Activated gamma-delta T cell treated with anti-CD3 and anti-CD28 coated beads, Interleukin-2, amount 50 U/mL, for 16 hours (primary cell): ENCODE measurements around the gene HPSE2.

Source experiments
- DNase-seq: peaks from one replicate; pipeline ENCODE4 v3.0.0-alpha.2; 2020; ENCODE audit warnings: low read depth

The HPSE2 gene

DNA sequence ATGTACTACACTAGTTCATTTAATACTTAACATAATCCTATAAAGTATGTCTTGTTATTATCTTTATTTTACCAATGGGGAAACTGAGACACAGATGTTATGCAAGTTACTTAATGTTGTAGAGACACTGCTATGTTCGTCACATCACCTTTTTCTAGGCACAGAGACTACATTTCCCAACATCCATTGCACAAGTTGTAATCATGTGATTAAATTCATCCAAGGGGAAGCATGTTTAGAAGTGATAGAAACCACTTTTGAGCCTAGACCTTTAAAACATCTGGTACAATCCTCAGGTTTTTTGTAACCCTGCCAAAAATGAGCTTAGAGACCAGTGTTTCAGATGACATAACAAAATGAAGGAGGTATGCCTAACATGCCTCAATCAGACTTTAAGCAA lies 402.1 kb downstream of the HPSE2 start:
- no peak for DNase-seq

DNA sequence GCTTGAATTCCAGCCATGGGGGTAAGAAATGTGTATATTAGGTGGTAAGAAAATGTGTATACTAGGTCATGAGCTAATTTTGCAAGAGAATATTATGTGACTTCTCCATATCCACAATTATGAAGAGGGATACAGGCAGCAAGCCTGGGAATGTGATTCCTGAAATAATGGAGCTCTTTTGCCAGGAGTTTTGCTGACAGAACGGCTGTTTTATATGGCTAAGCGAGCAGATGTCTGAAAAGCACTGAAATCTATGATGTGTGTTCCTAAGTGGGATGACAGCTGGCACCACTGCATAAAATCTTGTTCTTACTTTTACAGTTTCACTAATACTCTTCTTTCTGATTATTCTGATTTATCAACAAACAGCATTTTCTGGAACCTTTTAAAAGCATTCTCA lies 402.9 kb downstream of the HPSE2 start:
- no peak for DNase-seq

DNA sequence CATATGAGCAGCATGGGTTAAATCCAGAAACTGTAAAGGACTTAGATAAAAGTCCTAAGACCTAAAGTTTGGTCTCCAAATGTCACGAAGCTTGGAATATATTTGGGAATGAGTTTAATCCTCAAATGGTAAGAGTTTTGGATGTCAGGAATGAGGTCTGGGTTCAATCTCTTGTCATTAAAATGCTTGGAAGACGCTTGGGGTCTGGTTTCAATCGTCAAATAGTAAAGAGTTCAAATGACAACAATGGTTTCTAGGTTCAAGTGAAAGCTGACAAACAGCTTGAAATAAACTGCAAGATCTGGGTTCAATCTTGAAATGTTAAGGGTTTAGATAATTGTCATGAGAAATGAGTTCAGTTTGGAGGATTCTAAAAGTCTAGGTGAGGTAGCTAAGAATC lies 403.5 kb downstream of the HPSE2 start:
- DNase-seq, result no peak

DNA sequence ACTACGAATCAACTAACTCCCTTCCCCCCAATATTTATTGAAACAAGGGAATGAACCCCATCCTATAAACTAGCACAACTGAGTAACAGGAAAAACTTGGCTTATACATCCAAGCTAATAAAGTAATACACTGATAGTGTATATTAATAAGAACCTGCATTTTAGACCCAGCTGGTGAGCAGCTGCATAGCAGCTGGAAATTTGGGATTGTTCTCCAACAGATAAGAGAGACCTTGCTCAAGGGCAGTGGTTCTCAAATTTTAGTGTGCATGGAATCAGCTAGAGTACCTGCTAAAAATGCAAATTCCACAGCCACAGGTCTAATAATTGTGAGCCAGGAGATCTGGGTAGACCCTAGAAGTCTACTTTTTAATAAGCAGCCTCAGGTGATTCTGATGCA lies 404.3 kb downstream of the HPSE2 start:
- no peak for DNase-seq

- DNase-seq, result no peak
These were observed 409.9 kb downstream of the HPSE2 start for GRCh38 chr10:98825741-98826140.

GRCh38 chr10:98817396-98817795 lies 418.3 kb downstream of the HPSE2 start:
- DNase-seq, result no peak

- no peak for DNase-seq
These were observed 420.4 kb downstream of the HPSE2 start for GRCh38 chr10:98815039-98815885.

DNA sequence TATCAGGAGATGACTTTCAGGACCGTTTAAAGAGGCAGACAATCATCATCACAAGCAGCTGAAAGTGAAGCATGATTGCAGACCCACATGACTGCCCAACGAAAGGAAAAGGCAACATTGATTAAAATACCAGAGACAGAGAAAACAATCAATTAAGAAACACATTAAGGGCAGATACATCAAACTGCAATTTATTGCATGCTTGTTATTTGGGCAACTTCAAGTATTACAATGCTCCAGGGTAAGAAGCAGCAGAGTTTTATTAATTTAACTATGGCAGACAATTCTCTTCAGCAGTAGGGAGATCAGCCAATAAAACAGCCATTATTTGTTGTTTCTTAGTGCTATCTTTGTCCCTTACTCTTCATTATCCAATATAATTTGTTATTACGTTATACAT lies 421.2 kb downstream of the HPSE2 start:
- DNase-seq, result no peak

DNA sequence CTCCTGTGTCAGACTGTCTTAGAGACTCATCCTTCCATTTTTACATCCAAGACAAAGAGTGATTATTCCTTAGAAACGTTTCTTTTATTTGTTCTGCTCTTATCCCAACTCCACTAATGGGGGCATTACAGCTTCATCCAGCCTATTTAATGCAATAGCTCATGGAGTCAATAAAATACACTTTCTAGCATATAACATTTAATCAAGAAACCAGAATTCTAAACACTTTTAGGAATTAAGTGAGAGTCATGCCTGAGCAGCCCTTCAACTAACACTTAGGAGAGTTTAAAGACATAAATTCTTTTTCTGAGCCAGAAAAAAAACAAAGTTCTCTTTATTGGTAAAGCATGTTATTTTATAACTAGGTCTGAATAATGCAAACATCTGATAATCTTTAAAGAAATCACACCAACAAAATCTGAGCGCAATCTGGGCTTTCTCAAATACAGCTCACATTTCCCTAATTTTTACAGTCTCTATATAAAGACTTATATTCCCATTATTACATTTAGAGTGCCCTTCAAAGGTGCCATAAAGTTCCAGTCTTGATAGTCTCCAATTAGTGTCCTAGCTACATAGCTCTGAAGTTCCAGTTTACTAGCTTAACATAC lies 427.3 kb downstream of the HPSE2 start:
- DNase-seq, result no peak

GRCh38 chr10:98800263-98800662 lies 435.4 kb downstream of the HPSE2 start:
- DNase-seq, result no peak

- no peak for DNase-seq
These were observed 440.2 kb downstream of the HPSE2 start for GRCh38 chr10:98795467-98795866.

DNA sequence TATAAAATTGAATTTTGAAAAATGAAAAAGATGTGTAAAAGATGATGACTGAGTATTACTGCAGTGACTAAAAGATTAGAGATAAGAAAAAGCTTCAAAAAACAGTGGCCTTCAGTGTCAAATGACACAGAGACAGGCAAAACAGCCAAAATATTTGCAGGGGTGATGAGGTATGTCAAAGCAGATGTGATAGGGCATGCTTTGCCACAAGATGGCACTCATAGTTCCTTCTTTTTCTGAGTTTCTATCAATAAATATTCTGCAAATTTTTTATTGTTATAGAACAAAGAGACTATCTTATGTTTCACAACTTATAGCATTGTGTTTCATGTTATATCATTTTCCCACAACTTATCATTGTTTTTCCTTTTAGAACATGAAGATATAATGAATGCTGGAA lies 444.8 kb downstream of the HPSE2 start:
- DNase-seq, result no peak

DNA sequence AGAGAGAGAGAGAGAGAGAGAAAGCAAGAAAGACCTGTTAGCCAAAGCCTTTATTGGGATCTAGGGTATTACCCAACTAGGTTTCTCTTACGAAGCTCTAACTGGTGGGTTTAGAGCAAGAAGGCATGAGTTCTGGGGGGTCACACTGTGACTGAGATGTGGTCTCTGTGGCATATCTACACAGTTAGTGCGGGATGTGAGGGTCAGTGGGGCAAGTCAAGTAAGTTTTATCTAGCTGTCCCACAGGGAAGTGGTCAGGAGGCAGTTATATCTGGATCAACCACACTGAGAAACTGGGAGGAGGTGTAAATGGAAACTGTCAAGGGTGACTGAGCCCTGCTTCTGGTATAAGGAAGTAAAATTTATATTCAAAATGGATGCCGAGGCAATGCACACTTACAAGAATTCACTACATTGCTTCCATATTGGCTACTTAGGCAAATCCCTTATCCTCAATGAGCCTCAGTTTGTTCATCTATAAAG lies 457.3 kb downstream of the HPSE2 start:
- DNase-seq, result no peak

DNA sequence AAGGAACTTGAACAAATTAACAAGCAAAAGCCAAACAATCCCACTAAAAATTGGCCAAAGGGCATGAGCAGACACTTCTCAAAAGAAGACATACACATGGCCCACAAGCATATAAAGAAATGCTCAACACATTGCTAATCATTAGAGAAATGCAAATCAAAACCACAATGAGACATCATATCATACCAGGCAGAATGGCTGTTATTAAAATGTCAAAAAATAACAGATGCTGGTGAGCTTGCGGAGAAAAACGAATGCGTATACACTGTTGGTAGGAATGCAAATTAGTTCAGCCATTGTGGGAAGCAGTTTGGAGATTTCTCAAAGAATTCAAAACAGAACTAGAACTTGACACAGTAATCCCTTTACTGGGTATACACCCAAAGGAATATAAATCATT lies 477.2 kb downstream of the HPSE2 start:
- DNase-seq, result no peak

- DNase-seq, result no peak
These were observed 487.4 kb downstream of the HPSE2 start for GRCh38 chr10:98748298-98748697.

GRCh38 chr10:98745645-98746044 lies 490.0 kb downstream of the HPSE2 start:
- no peak for DNase-seq

DNA sequence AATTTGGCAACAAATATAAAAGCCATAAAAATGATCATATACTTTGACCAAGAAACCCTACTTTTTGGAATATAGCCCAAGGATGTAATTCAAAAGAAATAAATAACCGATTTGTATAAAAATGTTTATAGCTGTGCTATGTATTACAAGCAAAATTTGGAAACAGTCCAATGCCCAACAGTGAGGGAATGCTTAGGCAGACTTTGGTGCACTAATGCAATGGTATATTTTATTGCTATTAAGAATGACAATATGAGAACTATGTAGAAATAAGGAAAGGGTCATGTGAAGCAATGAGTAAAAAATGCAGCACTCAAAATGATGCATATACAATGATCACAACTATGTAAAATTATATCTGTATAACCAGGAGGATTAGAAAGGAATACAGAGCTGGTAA lies 515.1 kb downstream of the HPSE2 start:
- no peak for DNase-seq

DNA sequence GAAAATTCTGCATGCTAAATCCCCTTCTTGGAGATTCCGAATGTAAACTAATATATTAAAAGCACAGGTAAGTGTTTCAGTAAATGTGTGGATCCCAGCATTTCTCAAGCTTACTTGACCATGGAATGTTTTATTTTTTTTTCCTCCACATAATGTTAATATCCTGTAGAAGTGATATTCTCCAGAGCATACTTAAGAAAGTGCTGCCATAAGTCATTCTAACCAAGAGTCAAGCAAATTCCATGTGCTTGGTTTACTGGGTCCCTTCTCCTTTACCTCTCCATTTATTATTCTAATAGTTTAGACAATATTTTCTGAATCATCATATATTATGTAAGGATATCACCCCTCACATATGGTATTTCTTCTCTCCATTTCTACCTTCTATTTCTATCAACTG lies 522.1 kb downstream of the HPSE2 start:
- DNase-seq, result no peak

DNA sequence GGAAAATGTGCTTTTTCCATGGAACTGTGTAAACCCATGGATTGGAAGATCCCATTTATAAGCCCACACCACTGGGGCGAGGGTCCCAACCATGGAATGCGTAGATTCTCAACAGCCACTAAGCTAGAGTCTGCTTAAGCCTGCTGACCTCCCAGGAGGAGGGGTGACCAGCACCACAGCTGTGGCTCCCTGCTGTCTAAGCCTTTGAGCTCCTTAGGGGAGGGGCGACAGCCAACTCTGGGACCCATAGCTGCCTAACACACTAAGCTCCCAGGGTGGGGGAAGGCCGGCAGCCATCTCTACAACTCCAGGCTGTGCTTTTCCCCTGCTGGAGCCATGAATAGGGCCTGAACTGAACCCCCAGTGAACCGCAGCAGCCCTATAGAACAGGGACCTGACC lies 539.1 kb downstream of the HPSE2 start:
- DNase-seq, result no peak

- DNase-seq, result no peak
These were observed 540.8 kb downstream of the HPSE2 start for GRCh38 chr10:98694883-98695282.

DNA sequence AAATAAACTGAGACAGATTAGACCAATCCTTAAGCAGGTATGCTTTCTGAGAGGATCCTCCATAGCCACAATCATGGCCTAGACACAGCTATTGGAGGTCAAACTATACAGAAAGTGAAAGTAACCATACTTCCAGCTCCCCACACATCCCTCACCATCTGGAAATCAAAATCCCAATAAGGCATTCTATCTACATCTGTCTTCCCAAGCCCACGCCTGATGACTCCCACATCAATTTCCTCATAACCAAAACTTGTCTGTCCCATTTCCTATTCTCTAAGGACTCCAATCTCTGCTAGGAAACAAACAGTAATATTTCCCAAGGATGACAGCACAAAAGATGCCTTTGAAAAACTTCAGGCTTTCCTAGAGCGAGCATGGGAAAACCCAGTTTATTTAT lies 541.6 kb downstream of the HPSE2 start:
- no peak for DNase-seq

- DNase-seq, result no peak
These were observed 548.0 kb downstream of the HPSE2 start for GRCh38 chr10:98687685-98688084.

DNA sequence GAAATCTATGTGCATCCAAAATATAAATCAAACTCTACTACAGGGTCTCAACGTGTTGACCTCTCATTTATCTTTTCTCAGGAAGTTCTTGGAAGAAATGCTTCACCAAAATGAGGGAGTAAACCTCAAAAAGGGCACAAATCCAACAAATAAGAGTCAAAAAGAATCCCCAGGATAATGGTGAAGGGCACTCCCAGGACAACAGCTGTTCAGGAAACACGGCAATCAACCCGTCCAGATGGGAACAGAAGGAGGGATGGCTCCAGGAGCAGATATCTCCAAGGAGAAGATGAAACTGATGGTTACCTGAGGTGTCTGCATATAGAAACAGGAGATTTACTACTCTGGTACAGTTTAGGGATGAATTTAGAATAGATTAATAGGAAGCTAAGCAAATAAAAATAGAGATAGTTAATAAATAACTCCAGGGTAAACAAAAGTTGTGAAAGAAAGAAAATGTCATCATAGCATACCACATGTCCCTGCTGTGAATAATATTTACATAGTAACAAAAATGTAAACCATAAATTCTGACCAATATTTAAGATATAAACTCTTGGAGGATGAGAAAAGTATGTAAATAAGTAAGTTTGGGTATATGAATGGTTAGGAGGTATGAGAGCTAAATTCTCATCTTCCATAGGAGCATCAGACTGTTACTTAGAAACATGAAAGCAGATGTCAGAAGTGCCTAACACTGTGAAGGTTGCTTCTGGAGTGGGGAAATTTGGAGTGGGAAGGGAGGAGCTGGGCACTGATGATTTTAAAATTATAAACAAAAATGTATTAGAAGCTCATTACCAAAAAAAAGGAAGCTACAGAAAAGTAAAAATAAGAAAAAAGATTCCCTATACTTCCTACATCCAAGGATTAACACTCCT lies 551.4 kb downstream of the HPSE2 start:
- DNase-seq, result no peak
